Ramos (cell line): ENCODE measurements around the gene DLX4.

Experiments used
- in situ Hi-C: fragments of 300-500 bp; cut with MboI; formaldehyde crosslinking; loops from one replicate; pipeline ENCODE4 v1.14.3; 2022; ENCODE audit warnings: low sequenced_read_pairs; ENCODE audit not compliant: unreplicated experiment

The DLX4 gene

GRCh38 chr17:49997773-49998703, 29.0 kb downstream of the DLX4 start:
- in situ Hi-C loops: loop anchor here (5.0 to 10.0 kb wide), 2 partner anchors 136 to 423 kb away; partner anchors contain the start of gene NXPH3

- in situ Hi-C loops: loop anchor here (5.0 to 10.0 kb wide), 2 partner anchors 137 to 424 kb away; partner anchors contain the start of gene NXPH3
Measured at GRCh38 chr17:49998836-49999511, 30.0 kb downstream of the DLX4 start.

DNA sequence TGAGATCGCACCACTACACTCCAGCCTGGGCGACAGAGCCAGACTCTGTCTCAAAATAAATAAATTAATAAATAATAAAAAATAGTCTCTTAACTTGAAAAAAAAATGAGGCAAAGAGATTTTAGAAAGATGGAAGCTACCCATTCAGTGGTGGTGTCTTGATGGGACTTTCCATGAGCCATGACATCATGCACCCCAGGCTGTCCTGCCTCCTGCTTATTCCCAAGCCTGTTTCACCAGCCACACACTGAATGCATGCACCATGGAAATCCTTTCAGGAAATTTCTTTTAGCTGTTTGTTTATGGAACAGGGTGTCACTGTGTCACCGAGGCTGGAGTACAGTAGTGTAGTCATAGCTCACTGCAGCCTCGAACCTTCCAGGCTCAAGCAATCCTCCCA, 34.9 kb downstream of the DLX4 start:
- in situ Hi-C loops: loop anchor here (10.0 kb wide), 1 partner anchor 309 kb away; no protein-coding TSS in a partner anchor

GRCh38 chr17:50009282-50009681, 40.3 kb downstream of the DLX4 start:
- in situ Hi-C loops: loop anchor here (10.0 kb wide), 1 partner anchor 314 kb away; no protein-coding TSS in a partner anchor

GRCh38 chr17:50013079-50013478, 44.1 kb downstream of the DLX4 start:
- in situ Hi-C loops: no loop called here

DNA sequence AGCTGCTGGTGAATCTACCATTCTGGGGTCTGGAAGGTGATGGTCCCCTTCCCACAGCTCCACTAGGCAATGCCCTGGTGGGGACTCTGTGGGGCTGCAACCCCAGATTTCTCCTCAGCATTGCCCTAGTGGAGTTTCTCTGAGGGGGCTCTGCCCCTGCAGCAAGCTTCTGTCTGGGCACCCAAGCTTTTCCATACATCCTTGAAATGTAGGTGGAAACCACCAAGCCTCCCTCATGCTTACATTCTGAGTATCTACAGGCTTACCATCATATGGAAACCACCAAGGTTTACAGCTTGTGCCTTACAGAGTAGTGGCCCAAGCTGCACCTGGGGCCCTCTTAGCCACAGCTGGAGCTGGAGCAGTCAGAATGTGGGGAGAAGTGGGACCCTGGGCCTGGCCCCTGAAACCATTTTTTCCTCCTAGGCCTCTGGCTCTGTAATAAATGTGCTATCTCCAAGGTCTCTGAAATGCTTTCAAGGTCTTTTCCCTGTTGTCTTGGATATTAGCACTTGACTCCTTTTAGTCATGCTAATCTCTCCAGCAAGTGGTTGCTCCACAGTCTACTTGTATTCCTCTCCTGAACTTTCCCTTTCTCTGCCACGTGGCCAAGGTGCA, 45.6 kb downstream of the DLX4 start:
- in situ Hi-C loops: no loop called here

- in situ Hi-C loops: no loop called here
Measured at GRCh38 chr17:50015146-50015545, 46.2 kb downstream of the DLX4 start.

DNA sequence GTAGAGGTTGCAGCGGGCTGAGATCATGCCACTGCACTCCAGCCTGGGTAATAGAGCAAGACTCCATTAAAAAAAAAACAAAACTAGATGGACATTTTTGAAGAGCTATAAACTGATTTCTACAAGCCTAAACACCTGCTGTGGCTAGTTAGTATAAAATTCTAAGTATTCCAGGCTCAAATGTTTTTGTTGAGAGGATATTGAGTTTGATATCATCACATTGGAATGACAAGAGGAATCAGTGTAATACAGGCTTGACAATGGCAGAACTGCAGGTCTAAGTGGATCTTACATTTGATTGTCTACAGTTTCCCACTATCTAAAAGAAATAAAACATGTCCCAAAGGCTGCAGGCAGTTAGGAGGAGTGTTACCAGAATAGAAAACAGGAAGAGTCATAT, 49.9 kb downstream of the DLX4 start:
- in situ Hi-C loops: no loop called here

DNA sequence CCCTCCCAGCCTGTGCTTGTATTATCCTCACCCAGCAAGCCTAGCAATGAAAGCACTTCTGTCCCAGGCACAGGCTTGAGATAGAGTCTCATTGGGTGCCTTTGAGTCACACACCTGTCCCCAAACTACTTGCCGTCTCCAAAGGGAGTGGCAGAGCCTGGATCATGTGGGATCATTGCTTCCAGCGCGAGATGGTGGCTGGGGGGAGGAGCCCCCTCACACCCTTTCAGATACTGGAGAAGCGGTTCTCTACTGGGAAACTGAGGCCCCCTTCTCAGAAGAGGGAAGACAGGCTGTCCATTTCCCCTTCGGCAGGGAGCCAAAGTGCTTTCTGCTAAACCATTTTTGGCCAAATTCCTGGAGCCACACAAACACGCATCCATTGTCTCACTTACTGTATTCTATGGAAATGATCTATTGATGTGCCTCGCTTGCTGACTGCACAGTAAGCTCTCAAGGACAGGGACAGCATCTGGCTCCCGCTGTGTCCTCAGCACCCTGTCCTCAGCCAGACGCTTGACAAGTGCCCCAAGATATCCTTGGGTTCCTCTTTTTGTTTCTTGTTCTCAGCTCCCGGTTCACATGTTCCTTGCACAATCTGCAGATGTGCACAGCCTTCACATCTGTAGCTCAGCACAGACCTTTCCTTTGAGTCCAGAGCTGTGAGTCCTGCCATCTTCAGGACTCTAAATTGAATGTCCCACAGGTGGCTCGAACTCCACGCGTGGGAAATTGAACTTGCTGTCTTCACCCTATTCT, 52.0 kb downstream of the DLX4 start:
- in situ Hi-C loops: no loop called here

- in situ Hi-C loops: no loop called here
Measured at GRCh38 chr17:50021681-50022370, 52.8 kb downstream of the DLX4 start.

- in situ Hi-C loops: no loop called here
Measured at GRCh38 chr17:50022463-50023130, 53.6 kb downstream of the DLX4 start.

- in situ Hi-C loops: no loop called here
Measured at GRCh38 chr17:50023520-50023919, 54.5 kb downstream of the DLX4 start.
